WERI-Rb-1 (cell line): ENCODE data around the gene FAM184B.

Experiments used
- DNase-seq: peaks from one replicate; pipeline ENCODE4 v3.0.0-alpha.2; 2020
- H3K27ac ChIP-seq: fragments of 250-450 bp; sonication (Bioruptor Pico); 2 replicates; pipeline ENCODE4 v1.5.1; 2020; ENCODE audit warnings: mild to moderate bottlenecking, moderate library complexity
- H3K27me3 ChIP-seq: fragments of 250-450 bp; sonication (Bioruptor Pico); 2 replicates; pipeline ENCODE4 v1.5.1; 2021; ENCODE audit warnings: mild to moderate bottlenecking, low read depth, moderate library complexity; ENCODE audit not compliant: insufficient read depth, severe bottlenecking
- H3K36me3 ChIP-seq: fragments of 250-450 bp; sonication (Bioruptor Pico); 2 replicates; pipeline ENCODE4 v1.5.1; 2020; ENCODE audit warnings: mild to moderate bottlenecking, moderate library complexity
- H3K4me3 ChIP-seq: 2 replicates; pipeline ENCODE4 v1.5.1; 2011; ENCODE audit warnings: low read depth, mild to moderate bottlenecking, control low read depth, low read length
- H3K9me3 ChIP-seq: fragments of 250-450 bp; sonication (Bioruptor Pico); 2 replicates; pipeline ENCODE4 v1.5.1; 2021; ENCODE audit warnings: mild to moderate bottlenecking, moderate library complexity; ENCODE audit not compliant: severe bottlenecking
- CTCF ChIP-seq: IDR thresholded peaks from 2 replicates; pipeline ENCODE4 v1.5.1; 2011; ENCODE audit warnings: low read depth, mild to moderate bottlenecking, control low read depth, inconsistent platforms, low read length

The FAM184B gene

GRCh38 chr4:17763931-17764330 lies 17.5 kb downstream of the FAM184B start:
- Histone ChIP-seq H3K9me3 (peaks cover 12% of the 10 kb centered on the region), H3K4me3 (no peak overlapping the region), H3K27me3 (no peaks in the 10 kb centered on the region), H3K36me3 (no peaks in the 10 kb centered on the region), H3K27ac (no peak overlapping the region)
- no peak for DNase-seq
- no peak for TF ChIP-seq CTCF

GRCh38 chr4:17763416-17763815 lies 18.0 kb downstream of the FAM184B start:
- Histone ChIP-seq H3K9me3 (peaks cover 12% of the 10 kb centered on the region), H3K27me3 (no peaks in the 10 kb centered on the region), H3K4me3 (no peak overlapping the region), H3K36me3 (no peaks in the 10 kb centered on the region), H3K27ac (no peak overlapping the region)
- DNase-seq: no peak
- no peak for TF ChIP-seq CTCF

GRCh38 chr4:17762726-17763125 lies 18.7 kb downstream of the FAM184B start:
- H3K27ac ChIP-seq: no peak overlapping the region
- no peaks in the 10 kb centered on the region for H3K27me3 ChIP-seq
- no peaks in the 10 kb centered on the region for H3K36me3 ChIP-seq
- peak; percentile 55 for TF ChIP-seq CTCF
- DNase-seq: no peak
- no peak overlapping the region for H3K4me3 ChIP-seq
- peaks cover 12% of the 10 kb centered on the region for H3K9me3 ChIP-seq

- Histone ChIP-seq H3K27me3 (no peaks in the 10 kb centered on the region), H3K9me3 (peaks cover 3% of the 10 kb centered on the region), H3K36me3 (no peaks in the 10 kb centered on the region), H3K27ac (no peak overlapping the region), H3K4me3 (no peak overlapping the region)
- TF ChIP-seq CTCF: no peak
- peak; percentile 49 for DNase-seq
These were observed 20.4 kb downstream of the FAM184B start for GRCh38 chr4:17761062-17761461.

DNA sequence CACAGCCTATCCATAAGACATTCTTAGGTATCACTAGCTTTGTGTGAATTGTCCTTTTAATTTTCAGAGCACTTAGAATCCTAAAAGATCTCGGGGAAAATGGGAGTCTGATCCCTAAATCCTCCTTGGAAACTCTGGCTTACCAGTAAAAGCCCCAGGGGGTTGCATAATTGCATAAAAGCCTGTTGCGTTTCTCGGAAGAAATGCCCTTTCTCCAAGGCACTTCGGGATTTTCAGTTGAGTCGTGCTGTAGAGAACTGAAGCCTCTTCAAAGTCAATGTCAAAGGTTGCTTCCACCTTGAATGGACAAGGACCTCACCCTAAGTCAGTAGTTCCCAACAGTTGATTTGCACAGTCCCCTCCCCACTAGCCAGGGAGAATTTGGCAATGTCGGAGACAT lies 20.8 kb downstream of the FAM184B start:
- H3K27me3 ChIP-seq: no peaks in the 10 kb centered on the region
- no peak for TF ChIP-seq CTCF
- no peak for DNase-seq
- no peak overlapping the region for H3K27ac ChIP-seq
- H3K9me3 ChIP-seq: no peaks in the 10 kb centered on the region
- no peaks in the 10 kb centered on the region for H3K36me3 ChIP-seq
- H3K4me3 ChIP-seq: peak overlapping the region; percentile 8; the same call in 1 of the 2 replicates

- no peak for TF ChIP-seq CTCF
- H3K27ac ChIP-seq: no peak overlapping the region
- no peaks in the 10 kb centered on the region for H3K9me3 ChIP-seq
- H3K27me3 ChIP-seq: no peaks in the 10 kb centered on the region
- H3K36me3 ChIP-seq: no peaks in the 10 kb centered on the region
- peak; percentile 44 for DNase-seq
- H3K4me3 ChIP-seq: no peak overlapping the region
These were observed 22.9 kb downstream of the FAM184B start for GRCh38 chr4:17758485-17758884.
